ENCODE results near the gene SLX9. TPM values are rescaled to one million over a fixed set of nuclear protein-coding genes. Genes with fewer than 3 reads are reported as not detected.

SLX9 gene
- total RNA-seq, 2 donors from 2014 or later, result 26.1 to 28.6 TPM

DNA sequence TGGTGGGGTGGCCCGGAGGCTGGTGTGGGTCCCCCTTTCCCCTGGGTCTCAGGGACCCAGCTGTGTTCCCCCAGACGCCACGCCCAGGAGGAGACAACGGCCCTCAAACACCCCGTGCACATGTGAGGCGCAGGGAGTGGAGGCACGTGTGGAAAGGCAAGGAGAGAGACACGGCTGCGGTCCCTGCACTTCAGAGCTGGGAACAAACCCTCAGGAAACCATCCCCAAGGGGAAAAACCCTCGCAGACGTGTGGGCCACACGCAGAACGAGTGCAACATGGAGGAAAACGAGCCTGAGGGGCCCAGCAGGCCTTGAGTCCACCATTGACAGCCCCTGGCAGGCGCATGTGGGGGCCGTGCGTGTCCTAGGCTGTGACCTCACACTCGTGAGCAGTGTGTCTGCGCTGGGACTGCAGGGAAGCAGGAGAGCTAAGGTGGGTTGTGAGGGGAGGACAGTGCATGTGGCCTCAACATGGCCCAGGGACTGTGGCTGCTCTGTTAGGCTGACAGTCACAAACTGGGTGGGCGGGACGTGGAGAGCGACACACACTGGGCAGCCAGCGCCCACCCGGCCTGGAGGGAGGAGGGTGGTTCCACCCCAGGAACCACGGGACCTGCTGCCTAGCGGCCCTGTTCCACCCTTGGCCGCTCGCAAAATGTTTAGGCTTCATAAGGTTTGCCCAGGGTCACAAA lies 39.1 kb upstream of the SLX9 start:
- ATAC-seq (no peak), DNase-seq (no peak)
- intact Hi-C loops (cut with DNase I), result no loop called here

DNA sequence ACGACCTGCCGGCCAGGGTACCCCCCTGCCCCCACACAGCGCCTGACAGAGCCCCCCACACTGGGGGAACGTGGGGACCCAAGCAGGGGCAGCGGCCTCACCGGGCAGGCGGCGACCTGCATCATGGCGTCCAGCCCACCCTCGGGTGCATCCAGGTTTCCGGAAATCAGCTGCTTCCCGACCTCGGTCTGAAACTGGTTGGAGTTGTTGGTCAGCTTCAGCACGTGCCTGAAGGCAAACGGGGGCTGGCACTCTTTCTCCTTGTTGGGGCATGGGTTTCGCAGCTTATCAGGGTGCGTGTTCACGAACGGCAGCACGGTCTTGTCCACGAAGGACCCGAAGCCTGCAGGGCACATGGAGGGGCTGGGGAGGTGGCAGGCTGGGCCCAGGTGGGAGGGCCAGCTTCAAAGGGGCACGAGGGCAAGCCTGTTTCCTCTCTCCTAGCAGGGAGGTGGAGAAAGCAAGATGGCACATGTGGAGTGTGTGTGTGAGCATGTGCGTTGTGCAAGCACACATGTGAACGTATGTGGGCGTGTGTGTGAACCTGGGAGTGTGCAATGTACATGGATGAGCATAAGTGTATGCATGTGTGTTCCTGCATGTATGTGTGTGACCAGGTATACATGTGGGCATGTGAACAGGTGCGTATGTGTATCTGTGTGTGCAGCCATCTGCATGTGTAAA lies 38.3 kb upstream of the SLX9 start:
- ATAC-seq (no peak), DNase-seq (peak; percentile 18)
- intact Hi-C loops (cut with DNase I), result no loop called here

DNA sequence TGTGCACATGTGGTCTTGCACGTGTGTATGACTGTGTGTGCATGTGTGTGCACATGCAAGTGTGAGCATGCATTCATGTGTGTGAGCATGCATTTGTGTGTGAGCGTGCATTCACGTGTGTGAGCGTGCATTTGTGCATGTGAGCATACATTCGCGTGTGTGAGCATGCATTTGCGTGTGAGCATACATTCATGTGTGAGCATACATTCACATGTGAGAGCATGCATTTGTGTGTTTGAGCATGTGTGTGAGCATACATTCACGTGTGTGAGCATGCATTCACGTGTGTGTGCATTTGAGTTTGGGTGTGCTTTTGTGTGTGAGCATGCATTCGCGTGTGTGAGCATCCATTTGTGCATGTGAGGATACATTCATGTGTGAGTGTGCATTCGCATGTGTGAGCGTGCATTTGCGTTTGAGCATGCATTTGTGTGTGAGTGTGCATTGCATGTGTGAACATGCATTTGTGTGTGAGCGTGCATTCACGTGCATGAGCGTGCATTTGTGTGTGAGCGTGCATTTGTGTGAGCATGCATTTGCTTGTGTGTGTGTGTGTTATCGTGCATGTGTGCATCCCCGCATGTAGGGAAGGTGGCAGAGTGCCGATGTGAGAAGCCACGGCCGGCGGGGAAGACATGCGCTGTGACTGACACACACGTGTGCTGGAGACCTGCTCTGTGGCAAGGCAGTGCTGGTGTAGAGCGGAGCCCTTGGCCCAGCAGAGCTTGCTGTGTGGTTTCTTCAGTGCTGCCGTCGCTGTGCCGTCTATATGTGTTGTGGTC lies 37.4 kb upstream of the SLX9 start:
- intact Hi-C loops (cut with DNase I), result no loop called here
- no peak for ATAC-seq
- DNase-seq, result peak; percentile 8

DNA sequence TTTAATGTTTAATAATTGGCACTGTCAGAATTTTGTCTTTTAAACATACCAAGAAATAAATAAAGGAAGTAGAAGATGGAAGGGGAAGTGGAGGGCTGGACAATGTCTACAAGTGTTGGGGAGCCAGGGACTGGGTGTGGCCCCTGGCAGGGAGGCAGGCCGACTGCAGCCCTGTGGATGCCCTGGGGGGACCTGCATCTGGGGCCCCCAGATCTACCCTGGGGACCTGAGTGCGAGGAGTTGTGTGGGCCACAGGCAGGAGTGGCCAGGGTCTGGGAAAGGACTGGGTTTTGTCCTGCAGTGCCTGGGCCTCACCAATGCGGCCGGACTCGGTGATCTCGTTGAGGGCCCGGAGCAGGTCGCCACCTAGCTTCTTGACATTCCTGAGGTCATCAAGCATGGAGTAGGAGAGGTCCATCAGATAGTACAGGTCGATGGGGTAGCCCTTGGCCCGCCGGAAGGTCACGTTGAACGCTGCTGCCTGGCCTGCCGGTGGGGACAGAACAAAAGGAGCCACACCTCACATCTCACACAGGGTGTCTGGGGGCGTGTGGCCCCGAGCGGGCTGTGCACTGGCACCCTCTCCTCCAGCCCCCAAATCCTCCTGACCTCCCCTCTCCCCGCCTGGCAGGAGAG lies 36.7 kb upstream of the SLX9 start:
- ATAC-seq, result peak in 1 of 2 donors; percentile 14
- DNase-seq, result peak; percentile 18
- intact Hi-C loops (cut with DNase I), result no loop called here

DNA sequence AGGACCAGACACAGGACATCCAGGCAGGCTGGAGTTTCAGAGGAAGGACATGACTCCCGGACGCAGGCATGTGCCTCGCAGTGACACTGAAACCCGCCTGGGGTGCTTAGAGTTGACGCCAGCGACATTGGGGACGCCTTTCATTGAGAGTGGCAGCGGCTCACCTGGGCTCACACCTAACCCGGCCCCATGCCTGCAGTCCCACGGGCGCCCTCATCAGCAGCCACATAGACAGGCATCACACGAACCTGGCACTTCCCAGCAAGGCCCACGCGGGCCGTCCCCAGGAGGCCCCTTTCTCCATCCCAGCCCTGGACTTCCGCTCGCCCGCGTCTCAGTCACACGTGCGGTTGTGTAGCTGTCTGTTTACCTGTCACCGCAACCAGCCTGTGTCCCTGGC lies 36.1 kb upstream of the SLX9 start:
- ATAC-seq (no peak), DNase-seq (peak; percentile 15)
- intact Hi-C loops (cut with DNase I), result no loop called here

DNA sequence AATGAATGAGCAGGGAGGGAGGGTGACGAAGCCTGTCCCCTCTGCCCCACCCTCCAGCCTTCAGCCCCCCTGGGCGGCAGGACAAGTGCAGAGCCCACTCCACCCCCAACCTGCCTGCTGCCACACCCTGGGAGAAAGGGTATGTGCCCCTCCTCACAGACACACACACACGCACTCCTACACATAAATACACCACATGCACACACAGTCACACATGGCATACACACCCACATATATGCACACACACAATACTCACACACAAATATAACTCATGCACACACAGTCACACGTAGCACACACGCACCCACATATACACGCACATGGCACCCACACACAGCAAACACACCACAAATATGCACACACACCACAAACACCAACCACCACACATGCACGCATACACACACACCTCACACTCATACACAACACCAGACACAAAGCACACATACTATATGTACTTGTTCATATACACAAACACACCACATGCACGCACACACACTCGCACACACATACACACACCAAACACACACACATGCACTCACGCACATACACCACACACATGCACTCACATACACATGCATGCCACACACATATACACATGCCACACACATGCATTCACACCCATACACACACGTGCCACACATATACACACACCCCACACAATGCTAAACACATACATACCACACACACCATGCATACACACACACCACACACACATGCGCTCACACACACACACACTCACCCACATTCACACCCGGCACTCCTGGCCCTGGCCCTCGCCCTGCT lies 35.5 kb upstream of the SLX9 start:
- no peak for DNase-seq
- intact Hi-C loops (cut with DNase I), result no loop called here
- ATAC-seq, result no peak

- intact Hi-C loops (cut with DNase I), result no loop called here
- DNase-seq (no peak), ATAC-seq (no peak)
These were observed 34.7 kb upstream of the SLX9 start for GRCh38 chr21:44905016-44905727.

GRCh38 chr21:44905728-44906090 lies 34.1 kb upstream of the SLX9 start:
- ATAC-seq (peak in 1 of 2 donors; percentile 27), DNase-seq (no peak)
- intact Hi-C loops (cut with DNase I), result no loop called here

- ATAC-seq (no peak), DNase-seq (no peak)
- intact Hi-C loops (cut with DNase I), result no loop called here
These were observed 32.4 kb upstream of the SLX9 start for GRCh38 chr21:44907225-44907965.

DNA sequence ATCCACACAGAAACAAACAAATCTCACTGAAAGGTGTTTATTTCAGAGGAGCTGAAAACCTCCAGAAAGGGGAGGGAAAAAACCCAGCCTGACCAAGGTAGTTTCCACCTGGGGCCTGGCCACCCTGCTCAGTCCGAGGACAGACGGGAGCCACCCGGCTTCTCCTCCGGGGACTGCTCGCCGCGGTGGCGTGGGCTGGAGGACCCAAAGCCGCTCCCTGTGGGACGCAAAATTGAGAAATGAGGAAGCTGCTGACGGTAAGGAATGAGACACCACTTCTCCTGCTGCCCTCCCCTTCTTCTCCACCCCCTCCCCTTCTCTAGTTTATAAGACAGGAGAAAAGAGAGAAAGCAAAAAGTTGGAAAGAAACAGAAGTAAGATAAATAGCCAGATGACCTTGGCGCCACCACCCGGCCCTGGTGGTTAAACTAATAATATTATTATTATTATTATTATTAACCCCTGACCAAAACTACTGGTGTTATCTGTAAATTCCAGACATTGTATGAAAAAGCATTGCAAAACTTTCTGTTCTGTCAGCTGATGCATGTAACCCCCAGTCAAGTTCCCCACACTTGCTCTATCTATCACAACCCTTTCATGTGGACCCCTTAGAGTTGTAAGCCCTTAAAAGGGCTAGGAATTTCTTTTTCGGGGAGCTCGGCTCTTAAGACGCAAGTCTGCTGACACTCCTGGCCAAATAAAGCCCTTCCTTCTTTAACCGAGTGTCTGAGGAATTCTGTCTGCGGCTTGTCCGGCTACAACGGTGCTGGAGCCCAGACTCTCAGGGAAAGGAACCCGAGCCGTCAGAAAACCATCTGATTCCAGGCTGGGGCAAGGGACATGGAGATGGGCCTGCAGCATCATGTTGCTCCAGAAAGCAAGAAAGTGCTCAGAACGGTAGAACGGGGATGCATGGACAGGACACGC lies 31.6 kb upstream of the SLX9 start:
- intact Hi-C loops (cut with DNase I), result no loop called here
- ATAC-seq, result peak; percentile 17 to 19
- no peak for DNase-seq

DNA sequence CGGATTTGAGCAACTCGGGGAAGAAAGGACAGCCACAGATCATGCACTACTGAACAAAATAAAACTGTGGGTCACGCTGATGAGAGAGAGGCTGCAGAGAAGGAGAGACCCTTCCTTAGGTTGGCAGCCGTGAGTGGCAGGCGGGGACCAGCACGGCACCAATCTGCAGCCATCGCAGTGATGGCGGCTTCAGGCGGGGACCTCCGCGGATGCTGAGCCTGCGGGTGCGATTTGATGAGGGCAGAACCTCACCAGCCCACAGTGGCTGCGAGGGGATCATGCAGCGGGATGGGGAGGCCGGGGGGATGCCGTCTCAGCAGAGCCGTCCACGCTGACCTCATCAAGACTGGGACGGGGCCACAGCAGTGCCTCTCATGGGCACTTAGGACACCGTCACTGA lies 30.9 kb upstream of the SLX9 start:
- ATAC-seq (no peak), DNase-seq (no peak)

GRCh38 chr21:44909719-44910118 lies 30.1 kb upstream of the SLX9 start:
- DNase-seq, result no peak
- intact Hi-C loops (cut with DNase I), result no loop called here
- no peak for ATAC-seq

More for the DNA sequence above, 30.9 kb upstream of the SLX9 start:
- intact Hi-C loops (cut with DNase I), result no loop called here

DNA sequence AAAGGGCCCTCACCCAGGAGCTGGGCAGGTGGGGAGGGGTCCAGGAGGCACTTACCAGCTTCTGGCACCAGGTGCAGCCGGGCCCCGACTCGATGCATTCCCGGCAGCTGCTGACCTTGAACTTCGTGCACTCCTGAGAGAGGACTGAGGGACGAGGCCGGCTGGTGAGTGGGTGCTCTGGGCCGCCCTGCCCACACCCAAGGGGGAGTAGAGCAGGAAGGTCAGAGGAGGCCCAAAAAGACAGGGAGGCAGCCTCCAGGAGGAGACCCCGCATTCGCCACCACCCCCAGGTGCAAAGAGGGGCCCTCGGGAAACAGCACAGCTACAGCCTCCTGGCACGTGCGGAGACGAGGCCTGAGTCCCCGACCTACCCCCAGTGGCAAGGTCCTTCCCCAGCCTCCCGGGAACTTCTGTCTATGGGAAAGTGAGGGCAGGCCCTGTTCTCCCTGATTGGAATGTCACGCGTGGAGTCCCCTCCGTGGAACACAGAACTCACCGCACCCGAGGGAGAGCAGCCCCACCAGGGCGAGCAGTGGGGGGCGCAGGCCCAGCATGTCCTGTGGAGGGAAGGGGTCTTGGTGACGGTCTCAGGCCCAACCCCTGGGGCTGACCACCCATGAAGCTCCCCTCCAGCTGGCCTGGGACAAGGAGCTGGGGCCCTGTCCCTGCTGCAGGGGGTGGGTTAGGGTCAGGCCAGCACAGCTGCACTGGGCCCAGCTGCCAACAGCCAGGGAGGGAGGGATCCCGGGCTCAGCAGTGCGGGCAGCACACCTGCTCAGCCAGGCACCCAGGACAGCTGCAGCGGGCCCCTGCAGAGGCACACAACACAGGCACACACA lies 29.4 kb upstream of the SLX9 start:
- intact Hi-C loops (cut with DNase I), result no loop called here
- DNase-seq (no peak), ATAC-seq (no peak)

GRCh38 chr21:44911068-44911383 lies 28.8 kb upstream of the SLX9 start:
- no peak for ATAC-seq
- intact Hi-C loops (cut with DNase I), result no loop called here
- DNase-seq, result no peak

DNA sequence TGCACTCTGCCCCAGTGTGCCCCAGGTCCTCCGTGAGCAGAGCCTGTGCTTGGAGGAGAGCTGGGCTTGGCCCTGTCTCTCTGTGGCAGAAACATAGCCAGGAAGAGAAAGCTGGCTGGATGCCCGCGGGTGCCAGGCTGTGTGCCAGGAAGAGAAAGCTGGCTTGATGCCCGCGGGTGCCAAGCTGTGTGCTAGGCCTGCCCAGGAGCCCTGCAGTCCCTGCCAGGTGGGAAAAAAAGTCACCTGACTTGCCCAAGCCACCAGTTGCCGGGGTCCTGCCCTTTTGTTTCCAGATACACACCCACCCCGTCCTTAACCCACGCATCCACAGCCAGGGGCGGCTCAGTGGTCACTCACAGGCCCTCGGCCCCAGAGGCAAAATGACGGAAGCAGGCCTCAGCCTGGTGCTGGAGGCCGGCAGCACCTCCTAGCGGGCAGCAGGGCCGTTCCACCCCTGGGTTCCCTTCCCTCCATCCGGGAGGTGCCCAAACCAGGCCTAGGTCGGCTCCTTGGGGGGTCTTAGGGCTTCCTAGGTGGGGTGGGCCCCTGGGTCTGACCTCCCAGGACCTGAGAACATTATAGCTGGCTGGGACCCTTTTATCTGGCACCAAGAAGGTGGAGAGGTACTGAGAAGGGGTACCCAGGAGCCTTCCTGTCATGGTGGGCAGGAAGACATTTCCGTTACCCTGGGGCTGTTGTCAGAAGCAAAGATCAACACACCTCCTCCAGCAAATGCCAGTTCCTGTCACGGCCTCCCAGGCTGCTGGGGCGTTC lies 28.3 kb upstream of the SLX9 start:
- ATAC-seq, result peak; percentile 70 to 83
- intact Hi-C loops (cut with DNase I), result no loop called here

More for the DNA sequence above, 28.3 kb upstream of the SLX9 start:
- DNase-seq, result peak; percentile 62
